ENCODE measurements around the gene ABCC12.

DNA sequence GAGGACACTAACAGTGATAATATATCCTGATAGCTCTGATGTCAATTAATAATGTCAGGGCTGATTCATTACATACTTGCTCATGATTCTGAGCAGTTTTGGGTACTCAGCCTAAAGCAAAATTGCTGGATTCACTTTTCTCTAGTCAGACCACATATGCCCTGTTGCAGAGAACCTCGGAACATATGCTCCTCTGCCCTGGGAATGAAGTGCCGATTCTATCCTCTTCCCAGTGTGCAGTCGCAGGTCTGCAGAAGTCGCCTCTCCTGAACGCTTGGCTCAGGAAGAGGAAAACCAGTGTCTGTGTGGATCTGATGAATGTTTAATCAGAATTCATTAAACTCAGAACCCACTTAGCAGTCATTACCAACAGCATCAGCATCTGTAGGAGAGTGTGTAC is 34.5 kb downstream of the ABCC12 start:
- TF ChIP-seq POLR2AphosphoS5 (IDR thresholded peaks at IDR 0.05), result no peak
- TF ChIP-seq, protein P1, sequence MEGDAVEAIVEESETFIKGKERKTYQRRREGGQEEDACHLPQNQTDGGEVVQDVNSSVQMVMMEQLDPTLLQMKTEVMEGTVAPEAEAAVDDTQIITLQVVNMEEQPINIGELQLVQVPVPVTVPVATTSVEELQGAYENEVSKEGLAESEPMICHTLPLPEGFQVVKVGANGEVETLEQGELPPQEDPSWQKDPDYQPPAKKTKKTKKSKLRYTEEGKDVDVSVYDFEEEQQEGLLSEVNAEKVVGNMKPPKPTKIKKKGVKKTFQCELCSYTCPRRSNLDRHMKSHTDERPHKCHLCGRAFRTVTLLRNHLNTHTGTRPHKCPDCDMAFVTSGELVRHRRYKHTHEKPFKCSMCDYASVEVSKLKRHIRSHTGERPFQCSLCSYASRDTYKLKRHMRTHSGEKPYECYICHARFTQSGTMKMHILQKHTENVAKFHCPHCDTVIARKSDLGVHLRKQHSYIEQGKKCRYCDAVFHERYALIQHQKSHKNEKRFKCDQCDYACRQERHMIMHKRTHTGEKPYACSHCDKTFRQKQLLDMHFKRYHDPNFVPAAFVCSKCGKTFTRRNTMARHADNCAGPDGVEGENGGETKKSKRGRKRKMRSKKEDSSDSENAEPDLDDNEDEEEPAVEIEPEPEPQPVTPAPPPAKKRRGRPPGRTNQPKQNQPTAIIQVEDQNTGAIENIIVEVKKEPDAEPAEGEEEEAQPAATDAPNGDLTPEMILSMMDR (IDR thresholded peaks at IDR 0.05), result no peak
- TF ChIP-seq POLR2A (IDR thresholded peaks at IDR 0.05), result no peak

All from prostate gland (tissue), 2 donors.